ENCODE measurements around the gene CADM1.
A peak's percentile ranks its signal among the peaks of the same experiment; 100 is the strongest.

CADM1 gene

GRCh38 chr11:115269191-115269950 lies 234.8 kb downstream of the CADM1 start:
- no peak for DNase-seq

DNA sequence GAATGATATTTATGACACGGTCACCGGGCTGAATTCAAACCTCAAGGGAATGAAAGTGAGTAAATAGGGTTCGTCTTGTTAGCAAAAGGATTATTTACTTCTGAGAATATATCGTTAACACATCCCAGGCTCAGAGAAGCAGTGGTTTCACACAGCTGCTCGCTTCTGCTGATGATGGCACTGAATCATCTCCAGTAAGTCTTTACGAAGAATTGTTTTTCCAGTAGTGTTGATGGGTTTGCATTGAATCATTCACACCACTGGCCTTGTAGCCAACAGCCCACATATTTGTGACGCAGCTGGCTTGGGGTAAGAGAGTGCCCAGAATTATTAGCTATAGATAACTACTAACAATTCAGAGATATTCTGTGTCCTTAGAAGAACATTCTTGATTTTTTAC lies 236.3 kb downstream of the CADM1 start:
- no peak for DNase-seq

DNA sequence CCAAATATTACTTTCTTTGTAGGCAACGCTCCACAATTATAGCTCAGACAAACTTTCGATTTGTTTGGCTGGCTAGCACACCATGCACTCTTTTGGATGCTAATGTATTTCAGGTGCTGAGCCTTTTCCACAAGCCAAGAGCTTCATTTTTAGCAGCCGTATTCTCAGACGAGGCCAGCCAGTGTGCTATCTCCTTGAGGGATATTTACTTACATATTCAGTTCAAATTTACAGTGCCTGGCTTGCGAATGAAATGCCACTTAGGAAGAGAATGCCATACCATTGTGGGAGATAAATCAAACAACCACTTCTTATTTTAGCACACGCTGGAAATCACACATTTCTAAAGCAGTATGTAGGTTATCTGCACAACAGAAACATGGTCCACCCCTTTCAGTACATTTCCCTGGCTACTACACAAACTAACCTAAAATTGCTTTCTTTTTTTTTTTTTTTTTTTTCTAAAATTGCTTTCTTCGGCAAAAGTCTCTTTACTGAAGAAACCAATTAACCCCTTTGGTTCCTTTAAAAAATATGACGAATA lies 236.9 kb downstream of the CADM1 start:
- DNase-seq: peak; percentile 27

- DNase-seq: no peak
These were observed 238.1 kb downstream of the CADM1 start for GRCh38 chr11:115266066-115266639.

- DNase-seq: peak; percentile 91
These were observed 240.2 kb downstream of the CADM1 start for GRCh38 chr11:115263799-115264656.

DNA sequence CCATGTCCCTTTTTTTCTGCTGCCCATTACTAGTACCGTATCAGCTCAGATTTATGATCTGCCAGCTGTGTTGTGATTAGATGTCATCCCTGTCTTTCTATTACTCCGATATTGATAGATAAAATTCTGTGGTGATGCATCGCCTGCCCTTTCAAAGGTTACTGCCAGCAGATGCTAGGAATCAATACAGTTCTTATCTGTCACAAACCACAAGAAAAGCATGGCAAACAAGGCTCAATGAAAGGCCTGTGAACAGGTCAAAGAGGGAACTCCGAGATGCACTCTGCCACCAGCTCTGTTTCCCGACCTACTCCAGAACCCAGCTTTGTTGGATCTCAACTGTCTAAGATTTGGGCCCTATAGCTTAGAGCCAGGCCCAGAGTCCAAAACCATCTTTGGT lies 246.0 kb downstream of the CADM1 start:
- peak; percentile 64 for DNase-seq

- peak; percentile 80 for DNase-seq
These were observed 246.5 kb downstream of the CADM1 start for GRCh38 chr11:115257678-115258077.

- DNase-seq: no peak
These were observed 246.9 kb downstream of the CADM1 start for GRCh38 chr11:115257270-115257669.

DNA sequence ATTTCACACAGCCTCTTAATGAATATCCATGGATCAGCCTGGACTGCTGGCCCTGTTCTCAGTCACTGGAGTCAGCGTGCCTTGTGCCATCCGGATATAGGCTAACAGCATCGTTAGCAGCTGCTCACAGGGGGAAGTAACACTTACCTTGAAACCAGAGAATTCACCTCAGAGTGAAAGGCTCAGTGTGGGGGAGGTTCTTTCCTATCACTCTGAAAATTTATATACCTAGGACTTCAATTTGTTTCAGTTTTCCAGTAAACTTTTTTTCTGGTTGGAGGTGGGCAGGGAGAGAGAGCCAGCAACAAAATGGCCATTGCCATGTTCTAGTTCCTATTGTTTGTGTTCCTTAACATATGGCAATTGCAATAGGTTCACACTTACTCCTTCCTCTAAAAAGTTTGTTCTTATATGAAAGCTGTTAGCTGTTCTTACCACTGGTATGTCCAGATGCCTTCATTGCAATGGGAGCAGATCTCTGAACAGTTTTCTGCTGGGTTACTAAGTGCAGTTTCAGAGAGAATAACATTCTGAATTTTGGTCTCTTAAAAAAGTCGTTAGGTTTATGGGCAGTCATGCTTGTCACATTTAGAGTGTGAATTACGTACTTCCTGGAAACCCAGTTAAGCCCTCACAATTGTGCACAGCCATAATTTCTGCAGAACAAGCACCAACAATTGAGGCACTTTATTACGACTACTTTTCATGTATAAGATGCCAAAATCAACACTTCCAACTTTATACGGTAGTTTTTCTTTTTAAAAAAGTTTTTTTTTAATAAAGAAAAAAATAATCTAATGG lies 247.6 kb downstream of the CADM1 start:
- DNase-seq: peak; percentile 59

DNA sequence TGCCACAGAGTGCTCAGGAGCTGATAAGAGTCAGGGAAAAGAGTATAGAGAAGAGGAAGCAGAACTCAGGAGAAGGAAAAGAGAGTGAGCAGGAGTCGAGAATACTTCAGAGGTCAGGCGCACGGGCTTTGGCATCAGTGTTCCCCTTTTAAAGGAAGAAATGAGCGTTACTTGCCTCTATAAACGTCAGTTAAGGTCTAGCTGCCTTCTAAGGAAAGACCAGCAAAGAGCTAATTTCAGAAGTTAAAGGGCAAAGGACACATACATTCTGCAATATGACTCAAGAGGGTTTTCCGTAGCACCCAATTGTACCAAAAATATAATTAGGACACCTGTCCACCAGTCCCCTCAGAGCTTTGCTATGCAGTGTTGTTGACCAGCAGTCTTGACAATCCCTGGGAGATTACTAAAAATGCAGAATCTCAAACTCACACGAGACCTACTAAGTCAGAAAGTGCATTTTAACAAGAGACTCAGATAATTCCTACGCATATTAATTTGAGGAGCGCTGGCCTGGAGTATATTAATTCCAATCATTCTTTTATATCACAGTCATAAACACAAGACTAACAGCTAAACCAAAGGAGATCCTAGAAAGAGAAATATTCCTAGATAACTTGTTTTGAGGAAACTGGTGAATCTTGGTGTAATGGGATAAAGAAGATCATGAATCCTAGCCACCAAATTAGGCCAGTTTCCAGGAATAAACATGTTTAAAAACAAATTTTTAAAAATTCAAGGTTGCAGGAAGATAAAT lies 249.0 kb downstream of the CADM1 start:
- DNase-seq: no peak

DNA sequence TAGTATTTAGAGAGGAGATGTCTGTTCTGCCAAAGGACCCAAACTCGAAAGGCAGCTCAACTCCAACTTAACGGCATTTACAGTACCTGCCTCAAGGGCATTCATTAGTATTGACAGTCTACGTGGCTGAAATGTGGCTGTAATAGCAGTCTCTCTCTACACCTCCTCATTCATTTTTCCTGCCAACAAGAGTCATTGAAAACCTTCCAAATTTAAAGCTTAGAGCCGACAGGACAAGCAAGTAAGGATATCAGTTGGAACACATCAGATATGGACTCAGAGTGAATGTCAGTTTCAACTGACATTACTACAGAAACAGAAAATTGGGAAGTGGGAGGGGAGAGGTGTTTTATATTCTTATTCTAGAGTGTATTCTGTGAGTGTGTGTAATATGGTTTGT lies 253.1 kb downstream of the CADM1 start:
- no peak for DNase-seq

DNA sequence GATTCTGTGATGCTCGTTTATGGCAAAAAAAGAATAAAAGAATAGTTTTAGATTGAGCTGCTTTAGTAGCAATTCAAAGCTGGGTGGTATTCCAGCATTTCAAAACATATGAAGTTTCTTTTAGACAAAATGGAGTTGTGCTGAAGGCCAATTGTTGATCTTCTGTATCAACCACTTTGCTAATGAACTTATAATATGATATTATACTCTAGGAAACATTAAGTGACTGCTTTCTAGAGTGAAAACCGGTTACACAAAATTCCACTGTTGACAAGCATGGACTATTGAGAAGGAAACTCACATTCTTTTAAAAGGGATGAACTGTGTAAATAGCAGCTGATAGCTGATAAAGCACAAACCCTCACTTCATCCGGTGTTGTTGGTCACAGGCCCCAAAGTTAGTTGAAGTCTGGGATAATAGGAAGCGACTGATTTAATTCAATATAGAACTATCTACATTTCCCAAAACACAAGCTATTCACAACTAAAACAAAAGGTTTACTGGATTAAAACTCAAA lies 255.1 kb downstream of the CADM1 start:
- DNase-seq: no peak

DNA sequence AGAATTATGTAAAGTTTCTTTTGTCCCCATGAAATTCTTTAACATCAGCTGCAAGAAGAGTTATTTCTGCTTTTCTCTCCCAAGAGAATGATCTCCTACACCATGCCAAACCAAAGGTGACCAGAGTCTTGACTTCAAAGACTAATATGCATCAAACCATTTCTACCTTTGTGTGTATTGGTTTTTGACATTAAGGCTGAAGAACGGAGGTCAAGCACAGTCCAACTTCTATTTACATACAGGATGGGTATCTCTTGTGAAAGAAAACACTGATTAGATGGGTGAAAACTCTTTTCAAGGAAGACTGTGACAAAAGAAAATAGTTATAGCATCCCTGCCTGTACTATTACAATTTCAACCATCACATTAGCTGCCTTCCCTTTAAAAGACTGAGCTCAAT lies 256.3 kb downstream of the CADM1 start:
- DNase-seq: no peak

DNA sequence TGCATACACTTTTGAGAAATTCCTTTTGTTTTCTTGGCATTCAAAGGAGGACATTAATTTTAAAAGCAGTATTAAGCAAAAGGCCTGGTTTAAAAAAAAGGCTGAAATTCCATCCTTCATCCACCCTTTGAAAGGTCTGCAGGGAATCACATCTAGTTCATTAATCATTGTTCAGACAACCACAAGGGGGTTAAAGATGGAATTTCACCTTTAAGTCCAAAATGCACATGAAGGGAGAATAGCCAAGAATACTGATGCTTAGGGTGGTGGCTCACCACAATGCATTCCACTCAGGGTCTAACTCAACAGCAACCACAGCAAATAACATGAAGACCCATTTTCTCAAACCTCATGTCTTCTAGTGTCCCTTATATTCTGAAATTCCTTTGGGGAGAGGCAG lies 256.9 kb downstream of the CADM1 start:
- no peak for DNase-seq

DNA sequence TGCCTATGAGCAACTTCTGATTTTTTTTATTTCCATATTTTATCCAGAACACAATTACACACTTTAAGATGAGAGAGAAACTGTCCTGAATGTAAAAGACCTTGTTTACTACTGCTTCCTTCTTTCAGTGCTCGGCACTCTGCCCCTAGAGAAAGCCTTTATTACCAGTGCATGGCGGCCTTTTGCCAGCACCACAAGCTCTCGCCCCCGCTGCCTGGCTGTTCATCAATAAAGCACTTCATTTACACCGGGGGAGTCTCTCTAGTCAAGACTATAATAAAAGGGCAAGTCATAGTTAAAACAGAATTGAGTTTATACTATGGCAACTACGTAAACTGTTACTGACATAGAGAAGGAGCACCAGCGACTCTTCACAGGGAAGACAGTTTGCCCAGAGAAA lies 259.5 kb downstream of the CADM1 start:
- DNase-seq: no peak

GRCh38 chr11:115244296-115244695 lies 259.9 kb downstream of the CADM1 start:
- DNase-seq: no peak

- no peak for DNase-seq
These were observed 261.2 kb downstream of the CADM1 start for GRCh38 chr11:115242982-115243381.

DNA sequence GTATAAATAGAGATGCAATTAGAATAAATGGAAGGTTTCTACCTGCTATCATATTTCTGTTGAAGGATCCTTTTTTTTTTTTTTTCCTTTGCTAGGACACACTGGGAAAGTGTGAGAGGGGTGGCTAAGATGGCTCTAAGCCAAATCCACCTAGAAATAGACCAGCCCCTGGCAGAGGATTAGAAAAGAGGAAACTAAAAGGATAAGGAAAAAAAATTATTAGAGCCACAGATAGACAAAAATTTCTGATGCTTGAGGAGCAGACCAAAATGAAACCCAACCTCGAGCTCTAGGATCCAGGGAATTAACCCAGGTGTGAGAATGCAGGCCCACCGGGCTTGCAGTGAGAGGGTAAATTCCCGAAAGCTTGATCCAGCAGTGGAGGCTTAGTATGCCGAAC lies 262.3 kb downstream of the CADM1 start:
- peak; percentile 80 for DNase-seq

DNA sequence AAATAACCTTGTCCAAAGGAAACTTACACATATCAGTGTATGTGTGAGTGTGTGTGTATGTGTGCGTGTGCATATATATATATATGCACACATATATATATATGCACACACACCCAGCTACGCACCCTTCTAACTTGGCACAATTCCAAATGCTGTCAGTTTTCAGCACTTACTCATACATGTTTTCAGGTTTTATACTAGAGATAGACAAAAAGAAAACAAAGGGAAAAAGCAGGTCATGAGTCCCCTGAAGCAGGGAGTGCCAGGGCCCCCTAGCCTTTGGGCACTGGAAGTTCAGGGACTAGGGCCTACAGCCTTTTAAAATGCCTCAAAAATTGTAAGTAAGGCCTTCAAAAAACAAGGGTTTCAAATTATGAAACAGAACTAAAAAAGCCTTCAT lies 265.4 kb downstream of the CADM1 start:
- DNase-seq: no peak

DNA sequence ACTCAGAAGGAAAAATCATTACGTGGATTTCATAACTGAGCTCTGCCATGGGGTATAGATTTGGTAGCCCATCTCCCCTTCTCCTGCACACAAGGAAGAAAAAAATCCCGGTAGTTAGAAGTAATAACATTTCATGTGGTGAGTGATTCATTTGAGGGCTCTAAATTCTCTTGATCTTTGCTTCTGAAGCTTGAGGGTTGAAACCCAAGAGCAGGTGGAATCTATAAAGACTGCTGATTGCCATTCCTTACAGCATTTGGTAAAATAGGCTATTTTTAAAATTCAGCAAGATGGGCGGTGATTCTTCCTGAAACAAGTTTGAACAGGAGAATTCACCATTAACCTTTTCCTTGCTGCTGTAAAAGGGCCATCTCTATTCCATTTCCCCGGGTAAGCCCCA lies 266.1 kb downstream of the CADM1 start:
- DNase-seq: no peak

DNA sequence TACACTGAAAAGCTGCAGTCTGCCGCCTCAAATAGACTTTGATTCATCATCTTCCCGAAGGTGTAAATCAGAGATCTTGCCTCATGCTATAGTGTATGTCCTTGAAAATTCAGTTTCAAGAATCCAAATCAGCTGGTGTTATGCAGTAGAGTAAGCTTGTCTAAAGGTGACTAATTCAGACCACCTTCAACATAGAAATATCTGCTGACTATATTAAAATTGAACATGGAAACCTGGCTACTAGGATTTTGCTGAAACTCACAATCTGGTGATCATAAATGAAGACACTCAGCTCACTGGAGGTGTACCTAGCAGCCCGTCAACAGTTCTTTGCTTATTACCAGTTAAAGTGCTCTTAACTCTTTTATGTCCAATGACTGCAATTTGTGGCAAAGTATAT lies 266.6 kb downstream of the CADM1 start:
- DNase-seq: no peak

DNA sequence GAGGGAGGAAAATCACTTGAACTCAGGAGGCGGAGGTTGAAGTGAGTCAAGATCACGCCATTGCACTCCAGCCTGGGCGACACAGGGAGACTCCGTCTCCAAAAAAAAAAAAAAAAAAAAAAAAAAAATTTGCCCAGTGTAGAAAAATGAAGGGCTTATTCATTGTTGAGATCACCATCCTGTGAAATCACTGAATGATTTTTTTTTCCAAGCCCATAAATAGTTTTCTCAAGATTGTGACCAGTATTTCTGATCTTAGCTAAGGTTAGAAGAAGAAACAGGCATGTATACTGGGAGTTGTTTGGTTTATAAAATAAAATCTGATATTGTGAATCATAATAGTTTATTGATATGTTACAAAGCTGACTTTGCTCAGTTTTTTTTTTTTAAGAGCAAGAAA lies 269.4 kb downstream of the CADM1 start:
- DNase-seq: no peak
